A549 treated with dexamethasone at 1 μM for 4 hours (cell line): ENCODE measurements around the gene NDUFV3. TPM values are rescaled to one million over a fixed set of nuclear protein-coding genes. Genes with fewer than 3 reads are reported as not detected.

Experiments used
- total RNA-seq: library from RNA; stranded (reverse); fragments of 200-300 nt; extraction: Qiagen RNA extraction; gene quantifications from 5 replicates; pipeline ENCODE4 v1.2.3, GENCODE V29; 2022

Gene NDUFV3
- 20.0 to 21.2 TPM (median 20.1 TPM) in 5 replicates for total RNA-seq

DNA sequence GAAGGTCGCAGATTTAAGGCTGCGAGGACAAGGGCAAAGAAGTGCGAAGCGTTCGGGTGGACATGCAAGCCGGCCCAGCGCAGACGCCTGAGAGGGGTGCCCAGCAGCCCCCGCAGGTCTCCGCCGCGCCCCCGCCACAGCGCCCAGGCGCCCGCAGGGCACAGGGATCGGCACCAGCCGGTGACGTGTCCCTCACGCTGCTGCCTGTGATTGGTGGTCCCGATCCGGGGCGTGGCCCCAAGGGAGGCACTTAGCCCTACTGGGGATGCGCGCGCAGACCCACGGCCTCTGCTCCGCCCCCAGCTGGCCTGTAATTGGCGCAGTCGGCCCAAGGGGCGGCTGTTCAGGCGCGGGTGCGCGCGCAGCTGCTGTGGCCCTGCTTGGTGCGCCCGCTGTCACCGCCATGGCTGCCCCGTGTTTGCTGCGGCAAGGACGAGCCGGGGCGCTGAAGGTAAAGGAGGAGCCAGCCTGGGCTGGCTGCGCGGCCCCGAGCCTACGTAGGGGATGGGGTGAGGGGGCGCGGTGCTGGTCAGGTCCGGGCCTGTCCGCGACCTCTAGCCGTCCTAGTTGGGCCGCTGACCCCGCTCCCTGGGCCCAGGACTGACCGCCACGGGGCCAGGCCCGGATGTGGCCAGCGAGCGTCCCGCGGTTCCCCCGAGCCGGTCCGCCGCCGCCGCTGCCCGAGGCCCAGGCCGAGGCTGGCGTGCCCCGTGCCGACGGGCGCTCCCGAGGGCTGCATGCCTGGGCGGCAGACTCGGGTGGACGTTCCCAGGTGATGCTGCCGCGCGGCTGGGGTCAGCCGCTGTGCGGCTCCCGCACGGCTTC lies at the start of gene NDUFV3:
NDUFV3 (plus strand) TSS at position 379 of the 825 bp plus-strand sequence; CDS start at position 404, 25 bp downstream.

DNA sequence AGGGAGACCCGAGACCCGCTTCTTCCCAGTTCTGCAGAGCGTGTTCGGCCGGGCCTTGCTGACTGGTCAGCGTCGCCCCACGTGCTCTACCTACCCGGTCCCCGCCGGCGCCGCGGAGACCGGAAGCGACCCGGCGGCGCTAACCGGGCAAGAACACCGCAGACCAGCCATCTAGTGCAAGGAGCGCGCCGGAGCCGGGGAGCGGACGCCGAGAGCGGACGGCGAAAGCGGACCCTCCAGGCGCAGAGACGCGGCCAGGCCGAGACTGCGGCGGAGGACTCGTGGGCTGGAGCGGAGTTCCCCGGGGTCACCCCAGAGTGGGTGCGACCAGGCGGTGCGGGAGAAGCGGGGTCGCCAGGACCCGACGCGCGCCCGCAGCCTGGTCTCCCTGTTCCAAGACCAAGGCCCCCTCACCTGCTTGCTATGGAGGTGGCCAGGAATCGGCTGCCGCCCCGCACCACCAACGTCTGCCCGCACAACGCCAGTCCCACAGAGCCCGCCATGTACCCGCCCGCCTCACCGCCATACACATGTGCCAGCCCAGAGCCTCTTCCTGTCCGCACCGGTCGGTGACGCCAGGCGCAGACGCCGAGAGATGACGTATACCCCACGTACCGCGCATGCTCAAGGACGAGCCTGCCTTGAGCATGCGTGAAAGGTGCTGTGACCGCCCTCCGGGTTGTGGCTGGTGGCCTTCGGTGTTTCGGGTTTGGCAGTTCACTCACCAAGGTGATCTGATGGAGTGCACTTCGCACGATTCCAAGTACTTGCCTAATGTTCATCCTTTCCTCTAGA lies 13.9 kb upstream of the NDUFV3 start, which contains the start of gene WDR4:
WDR4 (minus strand) TSS at position 547 of the 795 bp plus-strand sequence; CDS start at position 503, 44 bp downstream.

DNA sequence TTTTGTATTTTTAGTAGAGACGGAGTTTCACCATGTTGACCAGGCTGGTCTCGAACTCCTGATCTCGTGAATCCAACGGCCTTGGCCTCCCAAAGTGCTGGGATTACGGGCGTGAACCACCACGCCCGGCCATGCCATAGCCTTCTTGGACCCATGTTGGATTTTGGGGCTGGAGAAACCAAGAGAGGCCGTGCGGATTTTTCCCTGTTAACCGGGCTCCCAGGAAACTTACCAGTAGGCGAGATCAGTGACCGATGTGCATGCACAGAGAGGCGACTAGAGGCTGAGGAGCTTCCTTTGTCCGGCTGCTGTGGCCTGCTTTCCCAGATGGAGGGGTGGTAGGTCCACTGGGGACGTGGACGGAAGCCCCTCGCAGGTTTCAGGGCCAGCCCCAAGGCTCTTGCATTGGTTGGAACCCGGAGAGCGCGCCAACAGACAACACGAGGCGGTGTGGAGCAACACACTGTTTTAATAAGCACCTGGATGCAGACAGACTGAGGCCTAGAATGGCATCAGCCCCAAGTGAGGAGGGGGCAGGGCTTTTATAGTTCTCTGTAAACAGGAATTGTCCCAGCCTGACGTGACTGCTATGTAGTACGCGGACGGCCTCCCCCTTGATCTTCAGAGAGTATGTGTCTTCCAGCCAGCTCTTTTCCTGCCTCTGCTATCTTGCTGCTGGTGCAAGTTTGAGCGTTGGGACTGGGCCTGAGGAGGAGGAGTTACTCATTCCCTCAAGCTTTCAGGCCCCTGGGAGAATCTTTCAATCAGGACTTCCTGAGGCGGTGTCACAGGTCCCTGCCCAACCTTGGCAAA lies 32.2 kb downstream of the NDUFV3 start, which contains the start of gene ERVH48-1:
ERVH48-1 (minus strand) TSS at position 517 of the 813 bp plus-strand sequence. CDS start 6,624 bp downstream, outside the sequence.

Other genes starting within 250 kb of the NDUFV3 start
- 1.0 to 1.7 TPM (median 1.6 TPM) in 5 replicates for gene PDE9A, start 239.7 kb upstream of the NDUFV3 start, total RNA-seq
- gene WDR4, start 13.8 kb upstream of the NDUFV3 start, total RNA-seq: 20.1 to 28.7 TPM (median 27.3 TPM) in 5 replicates
- 0.03 to 0.06 TPM (median 0.04 TPM) in 4 of 5 replicates, not detected in the other for gene ERVH48-1, start 32.3 kb downstream of the NDUFV3 start, total RNA-seq
- 5.6 to 9.0 TPM (median 6.6 TPM) in 5 replicates for gene PKNOX1, start 81.3 kb downstream of the NDUFV3 start, total RNA-seq
- 8.8 to 13.7 TPM (median 12.7 TPM) in 5 replicates for gene CBS, start 182.5 kb downstream of the NDUFV3 start, total RNA-seq
- 46.2 to 65.8 TPM (median 60.1 TPM) in 5 replicates for gene U2AF1, start 214.3 kb downstream of the NDUFV3 start, total RNA-seq